SKM-1 treated with dmso at 0.1 percent for 144 hours (cell line): ENCODE measurements around the gene GFOD1.

Experiments
- DNase-seq: peaks from one replicate; lab custom pipeline; 2025; ENCODE audit not compliant: unreplicated experiment; lab: John Stamatoyannopoulos, UW

GFOD1 gene

DNA sequence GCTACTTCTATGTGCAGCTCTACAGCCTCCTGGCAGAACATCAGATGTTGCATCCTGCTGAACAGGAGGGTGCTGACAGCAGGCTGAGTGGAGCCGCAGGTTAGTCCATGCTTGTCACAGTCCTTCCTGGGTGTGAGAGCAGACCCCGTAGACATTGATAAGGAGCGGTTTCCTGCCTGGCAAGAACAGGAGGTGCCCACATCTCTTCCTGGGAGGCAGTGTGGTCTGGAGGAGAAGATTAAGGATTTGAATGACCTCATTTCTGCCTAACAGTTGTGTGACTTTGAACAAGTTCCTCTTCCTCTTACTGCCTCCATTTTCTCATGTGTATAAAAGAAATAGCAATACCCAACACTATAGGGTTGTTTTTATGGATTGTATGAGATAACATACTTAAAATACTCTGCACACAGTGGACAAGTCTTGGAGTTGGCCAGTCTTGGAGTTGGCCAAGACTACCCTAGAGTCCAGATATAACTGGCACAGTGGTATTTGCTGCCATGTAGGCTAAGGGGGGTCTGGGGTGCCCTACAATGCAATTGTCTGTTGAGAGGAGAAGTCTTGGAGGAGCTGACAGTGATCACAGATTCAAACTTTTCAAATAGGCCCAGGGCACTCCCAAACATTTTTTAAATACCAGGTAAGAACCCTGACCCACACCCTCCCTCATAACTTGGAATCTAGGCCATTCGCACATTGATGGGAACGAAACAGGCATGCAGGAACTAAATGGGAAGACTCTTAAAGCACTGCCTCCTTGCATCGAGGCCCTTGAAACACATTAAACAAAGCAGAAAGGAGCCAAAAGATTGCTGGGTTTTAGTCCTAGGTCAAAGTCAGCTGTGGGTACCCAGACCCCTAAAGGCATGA is 126.5 kb downstream of the GFOD1 start:
- DNase-seq: peak; percentile 80

DNA sequence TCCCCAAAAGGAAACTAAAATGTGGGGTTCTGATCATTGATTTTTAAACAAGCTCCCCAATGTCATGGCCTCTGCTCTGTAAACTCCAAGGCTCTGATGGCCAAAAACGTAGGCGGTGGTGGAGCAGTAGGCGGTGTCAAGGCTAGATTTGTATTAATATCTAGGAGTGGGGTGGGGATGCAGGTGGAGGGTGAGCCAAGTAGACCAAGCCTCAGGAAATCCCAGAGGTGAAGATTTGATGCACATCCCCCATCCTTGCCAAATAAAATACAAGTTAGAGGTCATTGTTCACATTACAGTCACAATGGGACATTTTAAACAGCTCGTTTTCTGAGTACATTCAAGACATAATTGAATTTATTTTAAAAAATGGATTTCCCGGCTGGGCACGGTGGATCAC is 128.1 kb downstream of the GFOD1 start:
- DNase-seq: no peak

DNA sequence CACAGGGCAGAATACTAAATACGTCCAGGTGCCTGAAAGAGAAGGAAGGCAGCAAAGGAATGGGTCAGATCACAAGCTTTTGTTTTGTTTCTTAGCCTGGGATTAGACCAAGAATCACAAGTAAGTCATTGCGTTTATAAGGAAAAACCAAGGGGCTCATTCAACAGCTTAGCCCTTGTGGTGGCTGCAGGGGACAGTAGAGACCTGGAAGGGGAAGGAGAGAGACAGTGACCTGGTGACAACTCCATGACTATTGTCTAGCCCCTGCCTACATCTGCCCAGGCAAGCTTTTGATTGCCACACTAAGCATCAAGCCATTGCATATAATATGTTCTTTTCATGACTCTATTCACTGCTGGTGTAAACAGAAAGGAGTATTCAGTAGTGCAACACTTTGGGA is 128.9 kb downstream of the GFOD1 start:
- no peak for DNase-seq

DNA sequence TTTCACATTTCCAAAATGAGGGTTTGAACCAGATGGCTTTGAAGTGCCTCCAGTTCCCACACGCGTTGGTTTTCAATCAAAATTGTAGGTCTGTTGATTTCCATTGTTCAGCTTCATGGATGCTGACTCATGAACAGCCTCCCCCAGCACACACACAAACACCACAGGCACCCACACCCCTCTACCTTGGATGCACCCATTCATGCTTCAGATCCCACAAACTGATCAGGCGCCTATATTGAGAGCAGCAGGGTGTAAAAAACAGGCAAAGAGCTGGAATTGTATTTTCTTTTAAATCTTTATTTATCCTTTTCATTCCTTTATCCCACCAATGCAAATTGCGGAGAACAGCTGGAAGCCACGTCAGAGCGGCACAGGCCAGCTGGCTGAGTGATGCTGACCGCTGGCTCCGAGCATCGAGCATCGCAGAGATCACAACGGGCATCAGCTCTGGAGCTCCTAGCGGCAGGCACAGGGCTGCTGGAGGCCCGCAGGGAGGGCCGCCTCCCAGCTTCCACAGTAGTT is 129.8 kb downstream of the GFOD1 start:
- DNase-seq: no peak

DNA sequence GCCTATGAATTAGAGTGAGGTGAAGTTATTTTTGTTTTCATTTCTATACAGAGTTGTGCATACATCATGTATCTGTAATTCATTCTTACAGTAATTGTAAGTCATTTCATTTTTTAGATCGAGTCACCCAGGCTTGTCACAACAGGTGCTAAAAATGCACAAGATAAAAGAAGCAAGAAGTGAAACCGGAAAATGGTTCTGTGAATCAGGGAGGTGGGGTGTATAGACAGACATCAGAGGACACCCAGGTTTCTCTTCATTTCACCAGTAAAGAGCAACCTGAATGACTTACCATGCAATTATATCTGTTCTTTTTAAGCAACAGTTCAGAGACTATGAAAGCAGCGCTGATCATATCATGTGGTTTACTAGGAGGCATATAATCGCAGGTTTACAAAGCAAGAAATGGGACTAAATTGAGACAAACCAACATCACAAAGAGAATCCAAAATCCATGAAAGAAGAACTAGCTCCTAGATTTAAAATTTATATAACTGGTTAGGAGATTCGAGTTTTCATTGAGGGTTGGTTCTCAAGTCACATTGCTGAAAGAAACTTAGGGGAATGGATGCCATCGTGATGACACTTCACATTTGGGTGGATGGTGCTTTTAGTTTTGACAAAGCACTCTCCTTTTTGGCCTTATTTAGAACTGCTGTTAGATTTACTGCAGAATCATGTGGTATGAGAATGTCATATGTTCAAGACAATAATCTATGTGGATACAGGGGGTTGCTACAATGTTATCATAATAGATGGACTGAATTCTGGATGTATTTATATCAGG is 131.2 kb downstream of the GFOD1 start:
- peak; percentile 22 for DNase-seq

DNA sequence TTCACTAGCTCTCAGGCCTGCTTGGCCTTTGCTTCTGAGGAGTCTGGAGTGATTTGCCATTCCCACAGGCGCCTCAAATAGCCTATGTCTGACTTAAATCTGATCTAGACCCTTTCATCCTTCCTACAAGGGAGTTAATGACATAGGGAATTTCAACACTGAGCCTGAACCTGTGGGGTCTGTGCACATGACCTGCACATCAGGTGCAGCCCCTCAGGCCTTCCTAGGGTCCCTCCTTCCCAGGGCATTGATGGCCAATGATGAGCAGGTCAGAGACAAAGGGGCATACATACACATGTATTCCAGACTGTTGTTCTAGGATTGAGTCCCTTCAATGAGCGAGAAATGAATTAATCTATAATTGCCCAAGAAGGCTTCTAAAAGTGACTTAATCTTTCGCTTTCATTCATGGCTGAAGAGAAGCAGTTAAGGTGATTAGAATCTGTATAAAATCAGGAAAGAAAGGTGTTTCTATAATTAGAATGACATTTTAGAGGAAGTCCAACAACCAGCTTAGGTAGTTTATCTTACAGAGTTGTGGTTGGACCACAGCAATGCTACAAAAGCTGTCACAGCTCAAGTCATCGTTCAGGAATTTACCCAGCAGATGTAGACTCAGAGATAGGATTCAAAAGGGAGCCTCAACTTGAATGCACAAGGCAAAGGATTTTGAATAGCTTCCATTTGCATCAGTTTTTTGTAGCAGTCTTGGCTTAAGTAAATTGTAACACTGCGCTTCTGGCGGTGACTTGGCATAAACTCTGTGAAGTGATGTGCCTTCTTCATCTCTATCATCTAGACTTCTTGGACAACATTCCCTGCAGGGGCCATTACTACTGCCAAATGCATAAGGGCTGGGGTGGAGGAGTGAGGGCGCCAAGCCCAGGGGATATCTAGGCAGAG is 132.1 kb downstream of the GFOD1 start:
- peak; percentile 58 for DNase-seq

DNA sequence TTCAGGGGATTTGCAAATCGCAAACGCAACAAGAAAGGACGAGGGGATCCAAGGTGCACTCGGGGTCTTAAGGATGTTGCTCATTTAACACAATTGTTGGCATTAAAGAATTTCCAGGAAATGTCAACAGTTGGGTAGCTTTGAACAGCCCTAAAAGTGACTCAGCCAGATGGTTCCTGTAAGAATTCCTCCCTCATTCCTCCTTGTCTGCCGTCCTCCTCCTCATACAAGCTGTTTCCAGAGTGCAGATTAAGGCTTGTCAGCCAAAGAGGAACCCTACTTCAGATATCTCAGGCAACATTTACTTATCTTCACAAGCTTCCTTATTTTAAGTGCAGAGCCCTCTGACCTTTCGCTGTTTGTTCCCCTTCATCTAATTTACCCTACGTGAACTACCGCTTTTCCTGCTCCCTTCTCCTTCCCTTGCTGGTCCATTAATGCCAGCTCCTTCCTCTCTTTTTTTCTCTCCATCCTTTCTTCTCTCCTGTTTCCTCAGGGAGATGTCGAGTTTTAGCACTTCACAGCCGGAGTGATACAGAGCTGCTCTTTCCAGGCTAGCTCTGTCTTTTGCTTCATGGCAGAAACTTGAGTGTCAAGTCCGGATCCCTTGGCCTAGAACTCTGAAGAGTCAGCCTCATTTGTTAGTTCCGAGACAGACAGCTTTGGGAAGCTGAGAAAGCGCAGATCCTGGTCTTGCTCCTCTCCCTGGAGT is 132.9 kb downstream of the GFOD1 start:
- peak; percentile 97 for DNase-seq

DNA sequence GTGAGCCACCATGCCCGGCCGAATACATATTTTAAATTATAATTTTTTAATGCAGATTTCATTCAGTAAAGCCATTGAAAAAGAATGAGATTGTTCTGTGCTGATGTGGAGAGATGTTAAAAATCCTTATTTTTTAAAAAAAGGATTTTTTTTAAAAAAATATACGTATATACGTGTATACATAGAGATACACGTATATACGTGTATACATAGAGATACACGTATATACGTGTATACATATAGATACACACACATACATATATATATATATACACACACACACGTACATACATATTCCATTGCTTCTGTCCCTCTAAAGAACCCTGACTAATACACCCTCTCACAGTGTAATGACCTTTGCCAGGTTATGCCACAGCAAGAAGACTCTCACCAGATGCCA is 135.2 kb downstream of the GFOD1 start:
- DNase-seq: no peak

DNA sequence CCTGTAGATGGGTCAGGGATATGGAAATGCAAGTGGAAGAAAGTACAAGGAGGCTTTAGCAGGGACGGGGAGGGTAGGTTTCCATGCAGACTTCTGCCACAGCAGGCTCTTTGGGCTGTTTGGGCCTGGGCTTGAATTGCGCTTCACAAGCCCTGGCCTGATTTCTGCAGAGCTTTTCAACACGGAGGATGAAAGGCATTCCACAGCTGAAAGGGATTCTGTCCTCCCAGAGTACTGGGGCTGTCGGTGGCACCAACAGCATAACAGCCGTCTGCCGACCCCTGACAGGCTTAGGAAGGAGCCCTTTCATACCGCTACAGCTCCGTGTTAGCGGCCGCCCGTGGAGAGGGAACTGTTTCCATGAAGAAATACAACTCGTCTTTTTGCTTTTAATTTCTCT is 136.1 kb downstream of the GFOD1 start:
- DNase-seq: no peak

DNA sequence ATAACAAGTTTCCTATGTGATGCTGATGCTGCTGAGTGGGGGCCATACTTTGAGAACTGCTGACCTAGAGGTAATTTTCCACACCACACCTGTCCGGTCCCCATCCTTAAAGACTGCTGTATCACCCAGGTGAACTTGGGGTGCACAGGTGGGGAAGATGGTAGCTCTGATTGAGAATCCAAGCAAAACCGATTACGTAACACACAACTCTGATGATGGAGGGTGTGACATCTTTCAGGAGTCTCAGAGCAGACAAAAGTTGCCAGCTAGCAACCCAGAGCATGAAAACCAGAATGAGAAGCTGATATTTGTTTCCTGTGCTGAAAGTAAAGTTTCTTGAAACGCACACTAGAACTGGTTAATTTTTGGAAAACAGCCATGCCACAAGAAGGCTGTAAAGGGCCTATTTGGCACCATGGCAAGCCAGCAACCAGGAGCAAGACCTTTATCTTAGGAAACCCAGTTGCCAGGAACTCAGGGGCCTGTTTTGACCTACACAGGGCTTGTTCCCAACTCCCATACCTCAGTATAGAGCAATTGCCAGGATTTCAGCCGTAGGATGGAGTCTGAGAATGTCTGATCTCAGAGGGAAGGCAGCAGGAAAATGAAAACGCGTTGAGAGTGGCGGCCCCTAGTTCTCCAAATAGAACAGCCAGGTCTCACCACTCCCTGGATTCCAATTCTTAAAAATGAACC is 137.4 kb downstream of the GFOD1 start:
- DNase-seq: no peak

DNA sequence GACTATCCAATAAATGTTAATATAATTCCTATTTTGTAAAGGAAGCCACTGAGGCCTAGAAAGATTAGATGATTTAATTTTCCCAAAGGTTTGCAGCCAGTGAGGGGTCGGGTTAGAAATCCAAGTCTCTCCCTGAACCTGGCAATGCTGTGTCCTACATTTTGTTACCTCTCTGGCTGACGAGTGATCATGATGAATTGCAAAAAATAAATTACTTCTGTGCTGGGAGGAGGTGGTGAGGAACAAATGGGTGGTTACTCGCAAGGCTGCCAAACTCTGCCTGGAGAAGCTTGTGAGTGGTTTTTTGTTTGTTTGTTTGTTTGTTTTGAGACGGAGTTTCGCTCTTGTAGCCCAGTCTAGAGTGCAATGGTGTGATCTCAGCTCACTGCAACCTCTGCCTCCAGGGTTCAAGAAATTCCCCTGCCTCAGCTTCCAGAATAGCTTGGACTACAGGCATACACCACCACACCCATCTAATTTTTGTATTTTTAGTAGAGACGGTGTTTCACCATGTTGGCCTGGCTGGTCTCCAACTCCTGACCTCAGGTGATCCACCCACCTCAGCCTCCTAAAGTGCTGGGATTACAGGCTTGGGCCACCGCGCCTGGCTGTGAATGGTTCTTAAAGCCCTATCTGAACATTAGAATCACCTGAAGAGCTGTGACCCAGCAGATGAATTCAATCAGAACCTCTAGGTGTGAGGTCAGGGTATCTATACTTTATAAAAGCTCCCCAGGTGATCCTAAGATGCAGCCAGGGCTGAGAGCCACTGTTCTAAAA is 138.9 kb downstream of the GFOD1 start:
- DNase-seq: no peak

DNA sequence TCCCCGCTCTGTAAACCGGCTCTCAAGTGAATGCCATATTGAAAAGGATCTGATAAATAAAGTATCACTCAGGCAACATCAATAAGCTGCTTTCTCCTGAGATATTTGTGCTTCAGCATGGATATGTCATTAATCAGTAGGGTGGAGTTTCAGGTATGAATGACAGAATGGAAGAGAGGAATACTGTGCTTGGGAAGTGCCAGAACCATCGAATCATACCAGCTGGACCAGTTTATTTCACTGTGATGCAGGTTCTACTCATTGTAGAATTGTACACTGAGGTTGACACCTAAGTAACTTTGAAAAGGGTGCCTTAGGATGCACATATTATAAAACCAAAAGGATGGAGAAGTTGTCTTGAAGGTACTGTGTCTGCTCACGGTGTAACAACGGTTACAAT is 141.2 kb downstream of the GFOD1 start:
- DNase-seq: no peak

DNA sequence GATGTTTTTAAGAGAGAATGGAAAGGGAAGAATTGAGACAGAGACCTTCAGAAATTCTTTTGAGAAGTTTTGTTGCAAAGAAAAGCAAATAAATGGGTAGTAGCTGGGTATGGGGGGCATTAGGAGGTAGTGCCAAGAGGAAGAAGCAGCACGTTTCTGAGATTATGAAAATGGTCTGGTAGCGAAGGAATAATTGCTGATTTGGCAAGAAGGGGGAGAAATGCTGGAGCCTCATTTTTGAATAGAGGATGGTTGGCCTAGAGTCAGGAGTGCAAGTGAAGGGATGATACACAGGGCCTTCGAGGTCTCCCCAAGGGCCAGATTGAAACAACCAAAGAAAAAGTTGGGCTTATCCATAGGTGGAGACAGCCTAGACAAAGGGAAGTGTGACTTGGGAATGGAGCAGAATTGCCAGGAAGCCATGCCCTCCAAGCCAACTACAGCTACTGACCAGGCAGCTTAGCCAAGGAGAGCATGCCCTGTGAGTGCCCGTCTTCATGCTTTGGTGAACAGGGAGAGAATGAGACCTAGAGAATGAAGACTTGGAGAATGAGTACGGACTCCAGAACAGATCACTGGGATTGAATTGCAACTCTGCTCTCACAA is 144.9 kb downstream of the GFOD1 start:
- DNase-seq: no peak

DNA sequence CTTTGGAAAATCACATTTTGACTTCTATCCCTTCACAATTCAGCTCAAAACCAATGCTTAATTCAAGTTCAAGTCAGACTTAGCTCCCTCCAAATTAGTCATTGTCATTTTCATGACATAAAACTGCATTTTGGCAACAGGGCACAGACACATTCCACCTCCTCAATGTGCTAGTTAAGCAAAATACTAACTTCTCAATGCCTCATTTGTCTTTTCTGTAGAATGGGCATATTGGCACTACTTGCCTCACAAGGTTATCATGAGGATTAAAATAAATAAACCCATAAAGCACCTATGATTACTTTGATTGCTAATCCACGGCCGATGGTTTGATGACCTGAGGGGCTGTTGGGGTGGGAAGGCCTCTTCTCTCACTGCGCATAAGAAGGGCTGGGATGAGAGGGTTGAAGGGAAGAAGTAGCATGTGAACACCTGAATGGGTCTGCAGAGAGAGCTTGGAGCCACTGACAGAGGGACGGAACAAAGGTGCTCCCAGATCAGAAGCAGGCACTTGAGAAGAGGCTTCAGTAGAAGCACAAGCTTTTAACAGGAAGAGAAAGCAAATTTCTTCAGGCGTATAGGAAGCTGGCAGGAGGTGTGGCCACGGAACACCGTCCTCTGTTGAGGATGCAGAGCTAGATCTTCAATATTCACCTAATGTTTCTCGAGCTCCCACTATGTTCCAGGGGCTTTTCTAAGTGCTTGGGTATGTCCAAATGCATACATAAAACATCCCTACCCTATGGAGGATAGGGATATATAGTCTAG is 147.4 kb downstream of the GFOD1 start:
- DNase-seq: no peak

DNA sequence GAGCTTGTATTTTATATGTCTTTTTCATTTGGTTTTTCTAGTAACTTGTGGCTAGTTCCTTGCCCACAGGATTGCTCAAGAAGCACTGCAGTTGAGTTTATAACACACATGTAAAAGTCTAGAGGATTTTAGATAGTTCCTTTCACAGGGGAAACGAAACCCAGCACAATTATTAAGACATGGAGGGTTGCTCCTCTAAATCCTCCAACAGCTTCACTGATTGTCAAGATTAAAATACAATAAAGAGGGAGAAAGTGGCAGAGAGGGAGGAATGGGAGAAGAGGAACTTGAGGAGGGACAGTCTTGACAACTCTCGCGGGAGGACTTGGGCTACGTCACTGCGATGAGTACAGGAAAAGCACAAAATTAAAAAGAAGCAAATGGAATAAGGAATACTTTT is 149.4 kb downstream of the GFOD1 start:
- peak; percentile 69 for DNase-seq

DNA sequence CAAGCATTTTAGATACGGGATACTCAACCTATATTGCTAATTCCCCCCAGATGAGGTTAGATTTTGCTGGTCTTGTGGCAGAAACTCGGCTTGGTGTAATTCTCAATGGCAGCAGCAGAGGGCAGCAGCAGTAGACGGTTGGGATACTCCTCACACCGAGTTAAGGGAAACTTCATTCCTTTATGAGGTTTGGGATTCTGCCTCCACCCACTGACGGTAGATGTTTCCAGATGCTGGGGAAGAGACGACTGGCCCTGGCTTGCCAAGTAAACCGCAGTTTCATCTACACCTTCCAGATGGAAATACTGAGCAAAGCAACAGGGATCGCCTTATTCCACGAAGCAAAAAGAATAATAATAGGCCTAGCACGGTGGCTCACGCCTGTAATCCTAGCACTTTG is 150.8 kb downstream of the GFOD1 start:
- peak; percentile 69 for DNase-seq

DNA sequence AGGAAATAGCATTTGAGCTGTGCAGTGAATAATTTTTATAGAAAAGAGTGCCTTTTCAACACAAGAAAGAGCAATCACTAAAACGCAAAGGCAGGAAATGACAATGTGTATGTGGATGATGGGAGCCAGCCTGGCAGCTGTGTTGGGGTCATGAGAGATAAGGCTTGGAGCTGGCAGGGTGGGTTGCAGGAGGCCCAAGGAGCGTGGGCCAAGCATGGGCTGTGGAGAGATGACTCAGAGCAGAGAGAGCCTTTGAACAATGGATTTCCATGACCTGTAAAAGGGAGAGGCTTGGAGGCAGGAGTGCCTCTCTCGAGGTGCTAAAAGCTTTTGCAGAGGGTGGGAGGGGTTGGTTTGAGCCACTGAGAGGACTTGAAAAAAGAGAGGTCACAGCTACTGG is 152.4 kb downstream of the GFOD1 start:
- no peak for DNase-seq

DNA sequence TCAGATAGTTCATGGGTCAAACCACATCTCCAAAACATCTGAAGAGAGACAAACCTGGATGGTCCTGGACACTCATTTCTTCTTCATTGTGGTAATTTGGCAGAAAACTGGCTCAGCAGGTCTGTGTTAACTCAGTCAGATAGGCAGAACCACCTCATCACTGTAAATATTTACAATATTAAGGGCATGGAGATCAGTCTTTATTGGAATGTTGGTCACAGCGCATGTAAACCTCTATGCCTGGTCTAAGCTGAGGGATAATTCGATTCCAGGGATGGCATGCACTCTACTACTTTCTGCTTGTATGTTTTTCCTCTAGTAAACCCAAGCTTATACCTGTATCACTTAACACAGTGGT is 155.1 kb downstream of the GFOD1 start:
- DNase-seq: no peak
